Activated naive CD4-positive, alpha-beta T cell treated with anti-CD3 and anti-CD28 coated beads, Interleukin-2, amount 50 U/mL, for 24 hours (primary cell): ENCODE measurements around the gene DLL1.

Experiments used
- H3K27ac Mint-ChIP-seq: one replicate; pipeline ENCODE4 v1.8.0; 2021; ENCODE audit warnings: mild to moderate bottlenecking, mixed read lengths
- H3K27me3 Mint-ChIP-seq: one replicate; pipeline ENCODE4 v1.8.0; 2021; ENCODE audit warnings: mixed read lengths
- H3K36me3 Mint-ChIP-seq: one replicate; pipeline ENCODE4 v1.8.0; 2021; ENCODE audit warnings: mixed read lengths
- H3K4me1 Mint-ChIP-seq: one replicate; pipeline ENCODE4 v1.8.0; 2021; ENCODE audit warnings: mixed read lengths
- H3K4me3 Mint-ChIP-seq: one replicate; pipeline ENCODE4 v1.8.0; 2021; ENCODE audit warnings: mild to moderate bottlenecking, mixed read lengths
- H3K9me3 Mint-ChIP-seq: one replicate; pipeline ENCODE4 v1.8.0; 2021; ENCODE audit warnings: mixed read lengths

DLL1 gene

GRCh38 chr6:170237999-170238740 is 52.7 kb downstream of the DLL1 start:
- Mint-ChIP-seq H3K9me3 (no peaks in the 10 kb centered on the region), H3K4me1 (no peaks in the 10 kb centered on the region), H3K36me3 (no peaks in the 10 kb centered on the region), H3K4me3 (no peak overlapping the region), H3K27me3 (no peaks in the 10 kb centered on the region), H3K27ac (no peak overlapping the region)

- Mint-ChIP-seq H3K4me1 (no peaks in the 10 kb centered on the region), H3K4me3 (no peak overlapping the region), H3K9me3 (no peaks in the 10 kb centered on the region), H3K27ac (no peak overlapping the region), H3K36me3 (no peaks in the 10 kb centered on the region), H3K27me3 (no peaks in the 10 kb centered on the region)
Observed at GRCh38 chr6:170236131-170236836, 54.6 kb downstream of the DLL1 start.

DNA sequence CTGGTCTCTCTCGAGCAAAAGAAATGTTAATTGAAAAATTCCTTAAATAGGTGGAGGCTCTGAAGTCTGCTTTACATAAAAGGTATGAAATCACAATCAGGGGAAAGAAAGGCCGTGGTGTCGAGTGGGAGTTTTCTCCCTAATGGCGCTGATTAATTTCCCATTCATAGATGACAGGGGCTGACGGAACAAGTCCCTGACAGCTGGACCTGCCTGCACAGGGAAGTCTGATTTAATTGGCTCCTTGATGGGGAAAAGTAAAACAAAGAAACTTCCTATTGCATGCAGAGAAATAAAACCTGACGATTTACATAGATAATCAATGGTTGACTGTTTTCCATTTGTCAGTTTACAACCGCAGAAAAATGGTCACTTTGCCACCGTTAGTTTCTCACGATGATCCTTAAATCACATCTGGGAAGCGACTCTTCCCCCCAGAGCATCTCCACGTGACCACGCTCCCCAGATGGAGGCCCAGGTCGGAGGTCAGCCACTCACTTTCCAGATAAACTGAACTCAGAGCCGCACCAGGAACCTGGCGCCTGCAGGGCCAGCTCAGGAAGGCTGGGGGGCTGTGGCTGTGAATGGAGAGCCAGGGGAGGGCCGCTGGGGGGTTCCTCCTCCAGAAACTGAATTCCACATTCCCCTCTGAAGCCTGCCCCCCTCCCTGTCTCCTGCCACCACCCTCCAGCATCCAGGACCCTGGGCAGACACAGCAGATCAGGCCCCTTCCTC is 55.3 kb downstream of the DLL1 start:
- Mint-ChIP-seq H3K4me3 (no peak overlapping the region), H3K9me3 (no peaks in the 10 kb centered on the region), H3K36me3 (no peaks in the 10 kb centered on the region), H3K27me3 (no peaks in the 10 kb centered on the region), H3K4me1 (no peaks in the 10 kb centered on the region), H3K27ac (no peak overlapping the region)

DNA sequence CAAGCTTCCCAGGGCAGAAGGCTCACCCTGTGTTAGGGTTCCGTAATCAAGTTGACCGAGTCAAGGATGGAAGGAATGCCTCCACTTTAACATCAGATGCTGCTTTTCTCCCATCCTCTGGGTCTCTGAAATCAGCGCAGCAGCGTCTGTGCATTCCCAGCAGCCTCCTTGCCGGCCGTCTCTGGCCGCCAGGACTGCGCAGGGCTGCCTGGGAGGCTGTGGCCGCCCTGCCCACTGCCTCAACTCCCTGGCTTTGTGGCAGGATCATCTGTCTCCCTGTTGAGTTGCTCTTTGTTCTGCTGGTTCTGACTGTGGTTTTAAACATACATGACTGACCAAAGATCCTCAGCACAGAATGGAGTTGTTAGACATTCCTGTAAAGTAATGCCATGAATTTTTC is 56.5 kb downstream of the DLL1 start:
- Mint-ChIP-seq H3K36me3 (no peaks in the 10 kb centered on the region), H3K9me3 (no peaks in the 10 kb centered on the region), H3K4me1 (no peaks in the 10 kb centered on the region), H3K27ac (no peak overlapping the region), H3K4me3 (no peak overlapping the region), H3K27me3 (no peaks in the 10 kb centered on the region)

DNA sequence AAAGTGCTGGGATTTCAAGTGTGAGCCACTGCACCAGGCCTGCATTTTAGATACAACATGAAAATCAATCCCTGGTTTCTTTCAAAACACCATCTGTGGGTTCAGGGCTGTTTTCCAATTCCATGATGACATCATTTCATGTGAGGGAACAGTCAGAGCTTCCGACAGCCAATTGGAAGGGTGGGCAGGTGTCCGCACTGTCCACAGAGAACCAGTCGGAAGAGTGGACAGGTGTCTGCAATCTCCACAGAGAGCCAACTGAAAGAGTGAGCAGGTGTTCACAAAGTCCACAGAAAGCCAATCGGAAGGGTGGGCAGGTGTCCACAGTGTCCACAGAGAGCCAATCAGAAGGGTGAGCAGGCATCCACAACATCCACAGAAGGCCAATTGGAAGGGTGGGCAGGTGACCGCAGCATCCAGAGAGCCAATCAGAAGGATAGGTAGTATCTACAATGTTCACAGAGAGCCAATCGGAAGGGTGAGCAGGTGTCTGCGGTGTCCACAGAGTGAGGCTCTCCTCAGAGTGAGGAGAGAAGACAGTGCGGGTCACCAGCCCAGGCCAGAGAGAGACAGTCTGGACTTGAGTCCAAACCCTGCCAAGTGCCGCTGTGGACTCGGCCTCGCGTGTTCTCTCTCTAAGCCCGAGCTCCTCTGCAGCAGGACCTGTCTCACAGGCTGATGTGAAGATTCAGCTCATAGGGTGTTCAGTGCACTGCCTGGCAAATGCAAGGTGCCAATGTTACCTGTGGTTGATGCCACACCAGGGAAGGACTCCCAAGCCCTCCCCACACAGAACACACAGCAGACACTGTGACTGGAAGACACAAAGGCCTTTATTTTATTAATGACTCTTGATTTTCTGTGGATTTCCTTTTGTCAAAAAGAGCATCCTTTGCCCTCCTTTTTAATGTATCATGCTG is 57.3 kb downstream of the DLL1 start:
- H3K27ac Mint-ChIP-seq, result no peak overlapping the region
- no peaks in the 10 kb centered on the region for H3K9me3 Mint-ChIP-seq
- no peak overlapping the region for H3K4me3 Mint-ChIP-seq
- H3K36me3 Mint-ChIP-seq, result no peaks in the 10 kb centered on the region
- H3K27me3 Mint-ChIP-seq, result no peaks in the 10 kb centered on the region
- H3K4me1 Mint-ChIP-seq, result no peaks in the 10 kb centered on the region
